VCaP (cell line): ENCODE results near the gene ORC4.

Source experiments
- H3K27ac ChIP-seq: fragments of 450-650 bp; 2 replicates; pipeline ENCODE4 v1.5.1; 2017
- TF ChIP-seq, protein P1 (sequence below): fragments of 450-650 bp; conservative IDR thresholded peaks from 2 replicates; pipeline ENCODE4 v1.5.1; 2017; ENCODE audit warnings: mild to moderate bottlenecking, moderate library complexity

Gene ORC4

DNA sequence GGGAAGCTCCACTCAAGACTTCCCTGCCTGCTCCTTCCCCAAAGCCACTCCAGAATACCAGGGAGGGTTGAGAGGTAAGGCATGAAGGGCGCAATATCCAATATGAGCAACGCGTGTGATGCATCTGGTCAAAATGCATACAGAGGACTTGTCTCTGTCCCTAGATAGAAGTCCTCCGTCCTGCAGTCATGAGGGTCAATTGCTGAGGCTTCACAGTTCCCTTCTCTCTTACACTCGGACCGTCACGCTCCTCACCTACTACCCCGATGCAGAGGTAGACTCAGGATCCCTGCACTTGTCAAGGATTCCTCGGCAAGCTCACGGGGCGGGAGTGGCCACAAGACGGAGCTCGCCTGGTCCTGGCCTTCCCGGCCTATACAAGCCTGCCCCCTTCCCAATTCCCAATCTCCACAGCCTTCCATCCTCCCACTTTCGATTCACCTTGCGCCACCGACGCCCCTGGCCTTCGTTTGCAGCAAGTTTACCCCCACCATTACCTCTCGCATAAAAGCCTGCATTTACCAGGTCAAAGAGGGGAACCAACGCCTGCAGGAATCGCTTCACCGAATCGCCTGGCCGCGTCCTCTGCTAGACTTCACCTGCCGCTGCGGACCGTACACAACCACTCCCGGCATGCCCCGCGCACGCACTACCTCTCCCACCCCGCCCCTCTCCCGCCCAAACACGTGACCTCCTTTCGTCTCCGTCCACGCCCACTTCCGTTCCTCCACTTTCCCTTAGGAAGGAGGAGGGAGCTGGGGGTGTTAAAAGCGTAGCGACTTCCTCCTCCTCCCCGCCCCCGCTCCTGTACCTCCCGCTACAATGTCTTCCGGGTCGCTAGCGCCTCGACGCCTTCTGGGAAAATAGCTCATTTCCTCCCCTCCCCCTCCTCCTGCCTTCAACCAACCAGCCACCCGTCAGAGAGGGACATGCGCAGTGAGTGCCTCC, at the start of gene ORC4:
TSS of gene ORC4 (minus strand) at position 627 of the 948 bp plus-strand sequence. CDS start 44,779 bp downstream, outside the sequence.
- H3K27ac ChIP-seq, result peak within 1 kb of the TSS; percentile 88
- TF ChIP-seq, protein P1, sequence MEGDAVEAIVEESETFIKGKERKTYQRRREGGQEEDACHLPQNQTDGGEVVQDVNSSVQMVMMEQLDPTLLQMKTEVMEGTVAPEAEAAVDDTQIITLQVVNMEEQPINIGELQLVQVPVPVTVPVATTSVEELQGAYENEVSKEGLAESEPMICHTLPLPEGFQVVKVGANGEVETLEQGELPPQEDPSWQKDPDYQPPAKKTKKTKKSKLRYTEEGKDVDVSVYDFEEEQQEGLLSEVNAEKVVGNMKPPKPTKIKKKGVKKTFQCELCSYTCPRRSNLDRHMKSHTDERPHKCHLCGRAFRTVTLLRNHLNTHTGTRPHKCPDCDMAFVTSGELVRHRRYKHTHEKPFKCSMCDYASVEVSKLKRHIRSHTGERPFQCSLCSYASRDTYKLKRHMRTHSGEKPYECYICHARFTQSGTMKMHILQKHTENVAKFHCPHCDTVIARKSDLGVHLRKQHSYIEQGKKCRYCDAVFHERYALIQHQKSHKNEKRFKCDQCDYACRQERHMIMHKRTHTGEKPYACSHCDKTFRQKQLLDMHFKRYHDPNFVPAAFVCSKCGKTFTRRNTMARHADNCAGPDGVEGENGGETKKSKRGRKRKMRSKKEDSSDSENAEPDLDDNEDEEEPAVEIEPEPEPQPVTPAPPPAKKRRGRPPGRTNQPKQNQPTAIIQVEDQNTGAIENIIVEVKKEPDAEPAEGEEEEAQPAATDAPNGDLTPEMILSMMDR, result peak; percentile 77

DNA sequence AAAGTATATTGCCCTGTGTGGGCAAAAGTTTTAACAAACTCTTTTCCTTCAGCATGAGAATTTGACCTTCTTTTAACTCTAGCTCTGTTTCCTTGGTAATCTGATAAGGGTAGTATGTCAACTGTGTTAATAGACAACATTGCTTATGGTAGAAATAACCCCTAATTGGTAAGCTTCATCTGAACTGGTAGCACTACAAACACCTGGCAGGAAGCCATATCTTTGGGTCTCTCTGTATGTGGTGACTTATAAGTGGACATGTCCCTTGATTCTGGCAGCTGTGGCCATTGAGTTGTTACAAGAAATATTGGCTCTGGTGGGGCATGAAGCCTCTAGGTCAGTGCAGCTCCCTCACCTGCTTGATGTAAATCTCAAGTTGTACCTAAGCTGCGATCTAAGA, 47.3 kb upstream of the ORC4 start:
- H3K27ac ChIP-seq, result no peak overlapping the region
- TF ChIP-seq, protein P1, result no peak

DNA sequence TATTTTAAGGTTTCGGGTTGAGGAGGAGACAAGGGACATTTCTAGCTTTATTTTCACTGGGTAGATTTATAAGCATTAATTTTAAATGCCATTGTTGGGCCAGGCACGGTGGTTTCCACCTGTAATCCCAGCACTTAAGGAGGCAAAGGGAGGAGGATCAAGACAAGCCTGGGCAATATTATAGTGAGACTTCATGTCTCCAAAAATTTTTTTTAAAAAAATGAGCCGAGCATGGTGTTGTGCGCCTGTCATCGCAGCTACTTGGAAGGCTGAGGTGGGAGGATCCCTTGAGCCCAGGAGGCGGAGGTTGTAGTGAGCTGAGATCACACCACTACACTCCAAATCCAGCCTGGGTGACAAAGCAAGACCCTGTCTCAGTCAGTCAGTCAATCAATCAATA, 45.4 kb upstream of the ORC4 start:
- TF ChIP-seq, protein P1, result no peak
- H3K27ac ChIP-seq, result no peak overlapping the region

DNA sequence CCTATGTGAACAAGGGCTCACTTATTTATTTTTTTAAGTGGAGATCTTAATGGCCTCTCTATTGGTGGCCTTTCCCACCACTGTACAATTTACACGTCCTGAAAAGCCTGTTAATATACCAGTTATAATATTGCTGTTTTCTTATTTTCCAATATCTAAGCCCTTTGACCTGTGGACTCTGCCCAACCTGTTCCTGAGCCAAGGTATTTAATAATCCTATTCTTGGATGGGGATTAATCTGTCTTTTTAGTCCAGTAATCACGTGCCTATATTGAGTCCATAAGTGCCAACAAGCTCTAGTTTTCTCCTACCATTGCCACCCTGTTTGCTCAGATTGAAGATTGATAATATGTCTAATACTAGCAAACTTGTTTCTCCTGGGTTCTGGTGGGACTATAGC, 43.1 kb upstream of the ORC4 start:
- TF ChIP-seq, protein P1, result no peak
- no peak overlapping the region for H3K27ac ChIP-seq

DNA sequence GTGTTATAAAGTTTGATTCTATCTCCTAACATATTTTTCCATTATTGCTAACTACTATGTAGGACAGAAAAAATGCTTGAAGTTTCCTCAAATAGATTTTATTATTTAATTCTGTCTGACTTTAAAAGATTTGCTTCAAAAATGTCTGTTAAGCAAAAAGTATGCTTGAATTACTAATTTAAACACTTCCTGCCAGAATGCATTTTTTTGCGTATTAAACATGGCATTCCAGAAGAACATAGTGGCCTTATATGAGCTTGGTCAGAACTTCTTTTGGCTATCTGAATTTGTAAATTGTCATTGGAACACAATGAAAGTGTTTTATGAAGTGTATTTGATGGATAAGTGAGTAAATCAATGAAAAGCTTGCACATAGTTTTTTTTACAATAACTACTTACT, 38.1 kb upstream of the ORC4 start:
- no peak overlapping the region for H3K27ac ChIP-seq
- TF ChIP-seq, protein P1, result no peak

DNA sequence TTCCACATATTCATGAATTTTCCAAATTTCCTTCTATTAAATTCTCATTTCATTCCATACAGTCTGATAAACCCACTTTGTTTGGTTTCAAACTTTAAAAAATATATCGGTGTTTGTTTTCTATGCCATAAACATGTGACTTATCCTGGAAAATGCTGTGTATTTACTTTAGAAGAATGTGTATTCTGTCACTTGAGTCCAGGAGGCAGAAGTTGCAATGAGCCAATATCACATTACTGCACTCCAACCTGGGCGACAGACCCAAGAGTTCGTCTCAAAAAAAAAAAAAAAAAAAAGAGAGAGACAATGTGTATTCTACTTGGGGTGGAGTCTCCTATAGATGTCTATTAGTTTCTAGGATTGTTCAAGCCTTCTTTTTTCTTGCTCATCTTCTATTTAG, 32.1 kb upstream of the ORC4 start:
- TF ChIP-seq, protein P1, result no peak
- no peak overlapping the region for H3K27ac ChIP-seq

DNA sequence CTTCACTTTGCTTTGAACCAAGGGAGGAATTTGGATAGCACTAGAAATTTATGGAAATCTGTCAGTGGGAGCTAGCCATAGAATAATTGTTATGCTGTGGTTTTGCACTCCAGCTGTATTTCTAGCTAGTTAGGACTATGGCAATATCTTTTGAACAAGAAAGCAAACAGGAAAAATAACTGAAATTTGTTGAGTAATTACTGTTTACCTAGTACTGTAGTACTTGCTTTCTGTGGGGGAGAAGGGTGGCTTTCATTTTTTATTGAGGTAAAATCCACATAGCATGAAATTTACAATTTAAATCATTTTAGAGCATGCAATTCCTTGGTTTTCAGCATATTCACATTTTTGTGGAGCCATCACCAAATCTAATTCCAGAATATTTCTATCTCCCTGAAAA, 28.7 kb upstream of the ORC4 start:
- TF ChIP-seq, protein P1, result no peak
- no peak overlapping the region for H3K27ac ChIP-seq
